Measurements from ENCODE around the gene TICAM1.

TICAM1 gene

DNA sequence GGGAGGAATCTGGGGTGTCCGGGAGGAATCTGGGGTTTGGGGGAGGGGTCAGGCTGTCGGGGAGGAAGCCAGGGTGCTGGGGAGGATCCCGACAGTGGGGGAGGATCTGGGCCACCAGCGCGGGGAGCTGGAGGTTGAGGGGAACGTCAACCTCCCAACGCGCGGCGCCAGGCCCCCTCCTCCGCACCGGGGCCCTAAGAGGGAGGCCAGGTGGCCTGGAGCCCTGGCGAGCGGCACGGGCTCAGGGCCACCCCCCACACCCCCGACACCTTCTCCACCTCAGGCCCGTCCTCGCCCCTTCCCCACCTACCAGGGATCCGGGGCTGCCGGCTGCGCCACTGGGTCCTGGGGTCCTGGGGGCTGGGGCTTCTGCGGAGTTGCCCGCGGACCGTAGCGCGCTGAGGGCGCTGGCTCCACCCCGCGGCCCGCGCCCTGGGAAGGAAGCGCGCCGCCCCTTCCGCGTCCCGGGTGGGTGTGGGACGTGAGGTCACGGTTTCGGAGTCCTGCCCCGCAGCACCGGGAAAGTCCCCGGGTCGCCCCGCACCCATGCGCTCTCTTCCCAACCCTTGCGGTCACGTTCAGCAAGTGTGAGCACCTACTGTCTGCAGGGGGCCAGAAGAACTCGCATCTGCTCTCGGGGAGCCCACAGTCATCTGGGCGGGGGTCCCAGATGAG is at the start of gene TICAM1:
TICAM1 (minus strand) TSS at position 409 of the 675 bp plus-strand sequence. CDS start 13,335 bp downstream, outside the sequence.
- in situ Hi-C loops (cut with MboI; ENCODE audit: low sequenced_read_pairs, unreplicated experiment), result no loop called here
- DNase-seq (ENCODE audit: low spot score), result peak; percentile 85
- TF ChIP-seq, protein P1, sequence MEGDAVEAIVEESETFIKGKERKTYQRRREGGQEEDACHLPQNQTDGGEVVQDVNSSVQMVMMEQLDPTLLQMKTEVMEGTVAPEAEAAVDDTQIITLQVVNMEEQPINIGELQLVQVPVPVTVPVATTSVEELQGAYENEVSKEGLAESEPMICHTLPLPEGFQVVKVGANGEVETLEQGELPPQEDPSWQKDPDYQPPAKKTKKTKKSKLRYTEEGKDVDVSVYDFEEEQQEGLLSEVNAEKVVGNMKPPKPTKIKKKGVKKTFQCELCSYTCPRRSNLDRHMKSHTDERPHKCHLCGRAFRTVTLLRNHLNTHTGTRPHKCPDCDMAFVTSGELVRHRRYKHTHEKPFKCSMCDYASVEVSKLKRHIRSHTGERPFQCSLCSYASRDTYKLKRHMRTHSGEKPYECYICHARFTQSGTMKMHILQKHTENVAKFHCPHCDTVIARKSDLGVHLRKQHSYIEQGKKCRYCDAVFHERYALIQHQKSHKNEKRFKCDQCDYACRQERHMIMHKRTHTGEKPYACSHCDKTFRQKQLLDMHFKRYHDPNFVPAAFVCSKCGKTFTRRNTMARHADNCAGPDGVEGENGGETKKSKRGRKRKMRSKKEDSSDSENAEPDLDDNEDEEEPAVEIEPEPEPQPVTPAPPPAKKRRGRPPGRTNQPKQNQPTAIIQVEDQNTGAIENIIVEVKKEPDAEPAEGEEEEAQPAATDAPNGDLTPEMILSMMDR (IDR thresholded peaks at IDR 0.05; ENCODE audit: borderline replicate concordance, control extremely low read depth, extremely low read depth, insufficient read depth, missing control alignments), result no peak

DNA sequence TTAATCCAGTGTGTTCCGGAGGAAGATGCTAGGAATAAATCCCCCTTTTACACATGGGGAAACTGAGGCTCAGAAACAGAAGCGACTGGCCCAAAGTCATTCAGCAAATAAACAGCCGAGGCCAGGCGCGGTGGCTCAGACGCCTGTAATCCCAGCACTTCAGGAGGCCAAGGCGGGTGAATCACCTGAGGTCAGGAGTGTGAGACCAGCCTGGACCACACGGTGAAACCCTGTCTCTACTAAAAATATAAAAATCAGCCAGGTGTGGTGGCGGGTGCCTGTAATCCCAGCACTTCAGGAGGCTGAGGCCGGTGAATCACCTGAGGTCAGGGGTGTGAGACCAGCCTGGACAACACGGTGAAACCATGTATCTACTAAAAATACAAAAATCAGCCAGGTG is 47.5 kb upstream of the TICAM1 start:
- DNase-seq (ENCODE audit: low spot score), result no peak
- in situ Hi-C loops (cut with MboI; ENCODE audit: low sequenced_read_pairs, unreplicated experiment), result loop anchor here (10.0 kb wide), 1 partner anchor 156 kb away; no protein-coding TSS in a partner anchor
- TF ChIP-seq, protein P1 (IDR thresholded peaks at IDR 0.05; ENCODE audit: borderline replicate concordance, control extremely low read depth, extremely low read depth, insufficient read depth, missing control alignments), result no peak

DNA sequence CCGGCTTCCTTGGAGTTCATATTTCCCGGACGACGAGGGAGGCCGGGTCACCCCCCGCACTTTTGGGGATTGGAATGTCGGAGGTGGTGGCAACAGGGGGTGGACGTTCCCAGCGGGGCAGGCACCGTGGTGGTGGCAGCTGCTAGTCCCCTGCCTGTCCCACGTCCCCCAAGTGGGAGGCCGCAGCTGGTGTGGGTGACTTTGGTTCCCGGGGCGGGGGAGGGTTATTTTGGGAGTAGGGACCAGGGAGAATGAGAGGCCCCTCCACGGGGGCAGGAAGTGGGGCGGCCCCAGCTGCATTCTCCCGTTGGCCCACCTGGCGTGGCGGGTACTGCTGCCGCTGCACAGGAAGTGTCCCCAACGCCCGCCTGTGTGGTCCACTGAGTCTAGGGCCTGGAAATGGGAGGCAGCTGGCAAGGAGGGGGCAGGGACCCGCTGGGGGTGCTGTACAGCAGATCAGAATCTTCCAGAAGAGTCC is 47.0 kb upstream of the TICAM1 start:
- in situ Hi-C loops (cut with MboI; ENCODE audit: low sequenced_read_pairs, unreplicated experiment), result loop anchor here (10.0 kb wide), 1 partner anchor 156 kb away; no protein-coding TSS in a partner anchor

DNA sequence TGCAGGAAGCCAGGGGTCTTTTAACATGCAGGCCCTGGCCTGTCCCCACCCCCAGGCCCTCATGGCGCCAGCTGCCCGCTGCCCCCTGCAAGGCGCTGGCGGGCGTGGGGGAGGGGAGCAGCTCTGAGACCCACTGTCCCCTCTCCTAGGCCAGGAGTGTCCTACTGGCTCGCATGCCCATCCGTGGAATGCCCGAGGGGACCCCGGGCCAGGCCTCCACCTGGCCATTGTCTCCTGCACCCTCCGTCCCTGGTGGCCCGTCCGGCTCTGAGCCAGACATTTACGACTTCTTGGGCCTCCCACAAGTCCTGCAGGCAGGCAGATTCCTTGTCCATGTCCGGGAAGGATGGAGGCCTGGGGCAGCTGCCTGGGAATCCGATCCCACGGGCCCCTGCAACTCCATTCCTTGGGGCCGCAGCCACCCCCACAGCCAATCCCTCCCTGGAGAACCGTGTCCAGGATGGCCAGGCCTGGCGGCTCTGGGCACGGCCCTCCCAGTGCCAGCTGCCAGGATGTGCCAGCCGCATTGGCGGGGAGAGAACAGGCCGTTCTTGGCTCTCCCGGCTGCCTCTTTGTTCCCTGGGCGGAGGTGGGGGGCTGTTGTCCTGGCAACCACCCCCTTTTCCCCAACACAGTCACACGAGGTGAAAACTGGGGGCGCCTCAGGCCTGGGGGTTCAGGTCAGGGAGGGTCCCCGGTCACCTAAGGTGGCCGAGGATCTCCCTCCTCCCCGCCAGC is 46.4 kb upstream of the TICAM1 start:
- TF ChIP-seq, protein P1 (IDR thresholded peaks at IDR 0.05; ENCODE audit: borderline replicate concordance, control extremely low read depth, extremely low read depth, insufficient read depth, missing control alignments), result no peak
- in situ Hi-C loops (cut with MboI; ENCODE audit: low sequenced_read_pairs, unreplicated experiment), result loop anchor here (10.0 kb wide), 1 partner anchor 157 kb away; no protein-coding TSS in a partner anchor
- DNase-seq (ENCODE audit: low spot score), result no peak

More for the DNA sequence above, 47.0 kb upstream of the TICAM1 start:
- DNase-seq (ENCODE audit: low spot score), result peak; percentile 45
- TF ChIP-seq, protein P1 (IDR thresholded peaks at IDR 0.05; ENCODE audit: borderline replicate concordance, control extremely low read depth, extremely low read depth, insufficient read depth, missing control alignments), result no peak

DNA sequence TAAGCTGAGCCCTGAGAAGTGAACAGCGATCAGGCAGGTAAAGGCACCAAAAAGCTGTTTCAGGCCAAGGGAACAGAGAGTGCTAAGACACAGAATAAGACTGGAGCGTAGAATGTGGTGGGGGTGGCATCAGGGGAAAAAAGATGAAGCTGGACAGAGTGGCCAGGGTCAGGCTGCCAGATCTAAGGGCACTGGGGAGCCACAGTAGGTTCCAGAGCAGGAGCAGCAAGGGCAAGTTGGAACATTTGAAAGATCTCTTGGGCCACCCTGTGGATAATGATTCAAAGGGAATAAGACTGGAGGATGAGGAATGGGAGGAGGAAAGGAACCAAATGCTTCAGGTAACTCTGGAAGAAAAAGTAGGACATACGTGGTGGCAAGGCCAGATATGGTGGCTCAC is 42.4 kb upstream of the TICAM1 start:
- DNase-seq (ENCODE audit: low spot score), result no peak
- TF ChIP-seq, protein P1 (IDR thresholded peaks at IDR 0.05; ENCODE audit: borderline replicate concordance, control extremely low read depth, extremely low read depth, insufficient read depth, missing control alignments), result no peak
- in situ Hi-C loops (cut with MboI; ENCODE audit: low sequenced_read_pairs, unreplicated experiment), result loop anchor here (10.0 kb wide), 1 partner anchor 161 kb away; no protein-coding TSS in a partner anchor

DNA sequence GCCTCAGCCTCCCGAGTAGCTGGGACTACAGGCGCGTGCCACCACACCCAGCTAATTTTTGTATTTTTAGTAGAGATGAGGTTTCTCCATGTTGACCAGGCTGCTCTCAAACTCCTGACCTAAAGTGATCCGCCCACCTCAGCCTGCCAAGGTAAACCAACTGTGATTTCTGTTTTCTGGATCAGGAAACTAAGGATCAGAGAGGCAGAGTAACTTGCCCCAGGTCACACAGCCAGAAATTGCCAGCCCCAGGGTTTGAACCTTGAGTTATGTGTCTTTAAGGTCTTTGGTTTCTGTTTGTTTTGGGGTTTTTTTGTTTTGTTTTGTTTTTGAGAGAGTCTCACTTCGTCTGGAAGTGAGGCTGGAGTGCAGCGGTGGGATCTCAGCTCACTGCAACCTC is 40.2 kb upstream of the TICAM1 start:
- TF ChIP-seq, protein P1 (IDR thresholded peaks at IDR 0.05; ENCODE audit: borderline replicate concordance, control extremely low read depth, extremely low read depth, insufficient read depth, missing control alignments), result no peak
- no peak for DNase-seq (ENCODE audit: low spot score)
- in situ Hi-C loops (cut with MboI; ENCODE audit: low sequenced_read_pairs, unreplicated experiment), result loop anchor here (10.0 kb wide), 1 partner anchor 163 kb away; no protein-coding TSS in a partner anchor
